GM12873 (cell line): ENCODE measurements around the gene ZNF32.

ENCODE experiments used
- TF ChIP-seq, protein P1 (sequence below): IDR thresholded peaks from 2 replicates; pipeline ENCODE4 v1.5.1; 2012; ENCODE audit warnings: low read depth, mild to moderate bottlenecking, moderate library complexity, low read length, control low read depth; ENCODE audit not compliant: insufficient read depth; ENCODE audit errors: missing control alignments

Gene ZNF32

DNA sequence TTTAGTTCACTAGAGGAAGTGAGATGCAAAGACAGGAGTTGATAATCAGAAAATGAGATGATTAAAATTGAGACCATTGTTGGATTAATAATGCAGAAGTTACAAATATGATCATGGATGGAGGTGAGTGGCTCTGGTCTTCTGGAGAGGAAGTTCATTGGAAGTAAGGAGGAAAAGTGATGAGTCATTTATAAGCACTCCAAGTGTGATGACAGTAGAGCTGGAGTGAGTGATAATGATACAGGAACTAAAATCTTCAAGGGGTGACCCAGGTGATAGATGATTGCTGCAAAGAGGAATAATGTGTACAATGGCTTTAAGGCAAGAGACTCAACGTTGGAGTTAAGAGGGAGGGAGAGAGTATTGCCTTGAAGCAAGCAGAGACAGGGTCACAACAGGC, 20.7 kb downstream of the ZNF32 start:
- TF ChIP-seq, protein P1, sequence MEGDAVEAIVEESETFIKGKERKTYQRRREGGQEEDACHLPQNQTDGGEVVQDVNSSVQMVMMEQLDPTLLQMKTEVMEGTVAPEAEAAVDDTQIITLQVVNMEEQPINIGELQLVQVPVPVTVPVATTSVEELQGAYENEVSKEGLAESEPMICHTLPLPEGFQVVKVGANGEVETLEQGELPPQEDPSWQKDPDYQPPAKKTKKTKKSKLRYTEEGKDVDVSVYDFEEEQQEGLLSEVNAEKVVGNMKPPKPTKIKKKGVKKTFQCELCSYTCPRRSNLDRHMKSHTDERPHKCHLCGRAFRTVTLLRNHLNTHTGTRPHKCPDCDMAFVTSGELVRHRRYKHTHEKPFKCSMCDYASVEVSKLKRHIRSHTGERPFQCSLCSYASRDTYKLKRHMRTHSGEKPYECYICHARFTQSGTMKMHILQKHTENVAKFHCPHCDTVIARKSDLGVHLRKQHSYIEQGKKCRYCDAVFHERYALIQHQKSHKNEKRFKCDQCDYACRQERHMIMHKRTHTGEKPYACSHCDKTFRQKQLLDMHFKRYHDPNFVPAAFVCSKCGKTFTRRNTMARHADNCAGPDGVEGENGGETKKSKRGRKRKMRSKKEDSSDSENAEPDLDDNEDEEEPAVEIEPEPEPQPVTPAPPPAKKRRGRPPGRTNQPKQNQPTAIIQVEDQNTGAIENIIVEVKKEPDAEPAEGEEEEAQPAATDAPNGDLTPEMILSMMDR: no peak

DNA sequence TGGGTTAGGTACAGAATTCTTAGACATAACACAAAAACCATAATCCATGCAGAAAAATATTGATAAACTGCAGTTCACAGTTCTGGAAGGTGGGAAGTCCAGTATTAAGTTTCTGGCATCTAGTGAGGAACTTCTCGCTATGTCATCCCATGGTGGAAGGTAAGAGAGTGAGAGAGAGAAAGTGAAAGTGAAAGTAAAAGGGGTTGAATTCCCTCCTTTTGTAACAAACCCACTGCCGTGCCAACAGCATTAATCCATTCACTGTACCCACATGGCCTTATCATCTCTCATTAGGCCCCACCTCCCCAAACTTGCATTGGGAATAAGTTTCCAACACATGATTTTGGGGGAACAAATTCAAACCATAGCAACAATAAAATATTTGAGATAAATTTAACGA, 25.3 kb downstream of the ZNF32 start:
- TF ChIP-seq, protein P1: no peak

DNA sequence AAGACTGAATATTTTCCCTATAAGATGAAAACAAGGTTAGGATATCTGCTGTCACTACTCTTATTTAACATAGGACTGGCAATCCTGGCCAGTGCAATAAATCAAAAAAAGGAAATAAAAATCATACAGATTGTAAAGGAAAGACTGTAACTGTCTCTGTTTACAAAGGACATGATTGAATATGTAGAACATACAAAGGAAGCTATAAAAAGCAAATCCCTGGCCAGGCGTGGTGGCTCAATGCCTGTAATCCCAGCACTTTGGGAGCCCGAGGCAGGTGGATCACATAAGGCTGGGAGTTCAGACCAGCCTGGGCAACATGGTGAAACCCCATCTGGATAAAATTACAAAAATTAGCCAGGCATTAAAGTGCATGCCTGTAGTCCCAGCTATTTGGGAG, 26.6 kb downstream of the ZNF32 start:
- TF ChIP-seq, protein P1: no peak

DNA sequence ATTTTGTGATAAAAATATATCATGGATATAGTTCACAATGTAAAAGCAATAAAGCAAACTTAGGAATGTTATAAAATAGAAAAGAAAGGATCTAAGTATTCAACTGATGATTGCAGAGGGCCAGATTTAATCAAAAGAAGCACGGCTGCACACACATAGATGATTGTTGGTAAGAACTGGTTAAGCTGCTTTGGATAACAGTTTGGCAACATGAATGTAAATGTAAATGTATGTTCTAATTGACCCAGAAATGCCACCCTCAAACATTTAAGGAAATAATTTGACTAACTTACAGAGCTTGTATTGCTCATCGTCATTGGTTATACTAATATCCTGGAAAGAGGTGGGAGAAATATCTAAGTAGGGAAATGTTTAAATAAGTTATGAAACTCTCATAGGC, 29.3 kb downstream of the ZNF32 start:
- TF ChIP-seq, protein P1: no peak

DNA sequence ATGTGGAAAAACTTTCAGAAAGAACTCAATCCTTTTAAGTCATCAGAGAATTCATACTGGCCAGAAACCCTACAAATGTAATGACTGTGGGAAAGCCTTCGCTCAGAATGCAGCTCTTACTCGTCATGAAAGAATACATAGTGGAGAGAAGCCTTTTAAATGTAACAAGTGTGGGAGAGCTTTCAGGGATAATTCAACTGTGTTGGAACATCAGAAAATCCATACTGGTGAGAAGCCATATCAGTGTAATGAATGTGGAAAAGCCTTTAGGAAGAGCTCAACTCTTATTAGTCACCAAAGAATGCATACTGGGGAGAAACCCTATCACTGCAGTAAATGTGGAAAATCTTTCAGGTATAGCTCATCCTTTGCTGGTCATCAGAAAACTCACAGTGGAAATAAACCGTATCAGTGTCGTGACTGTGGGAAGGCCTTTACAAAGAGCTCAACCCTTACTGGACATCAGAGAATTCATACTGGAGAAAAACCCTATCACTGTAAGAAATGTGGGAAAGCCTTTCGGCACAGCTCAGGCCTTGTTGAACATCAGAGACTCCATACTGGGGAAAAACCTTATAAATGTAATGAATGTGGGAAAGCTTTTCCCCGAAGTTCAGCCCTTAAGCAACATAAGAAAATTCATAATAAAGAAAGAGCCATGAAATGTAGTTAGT, 31.8 kb downstream of the ZNF32 start:
- TF ChIP-seq, protein P1: no peak

DNA sequence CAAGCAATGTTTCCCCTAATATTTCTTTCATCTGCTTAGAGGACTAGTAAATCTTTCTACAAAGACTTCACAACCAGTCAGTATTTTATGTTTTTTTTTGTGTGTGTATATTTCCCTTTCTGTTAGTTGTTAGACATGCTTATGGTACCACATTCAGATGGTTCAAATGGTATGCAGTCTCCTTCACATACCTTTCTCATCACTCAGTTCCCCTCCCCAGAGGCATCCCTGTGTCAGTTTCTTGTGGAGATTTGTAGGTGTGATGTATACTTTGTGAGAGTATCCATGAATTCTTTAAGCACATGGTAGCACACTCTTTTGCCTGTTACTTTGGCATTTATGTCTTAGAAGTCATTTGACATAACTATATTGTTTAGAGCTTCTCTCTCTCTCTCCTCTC, 38.0 kb downstream of the ZNF32 start:
- TF ChIP-seq, protein P1: no peak

DNA sequence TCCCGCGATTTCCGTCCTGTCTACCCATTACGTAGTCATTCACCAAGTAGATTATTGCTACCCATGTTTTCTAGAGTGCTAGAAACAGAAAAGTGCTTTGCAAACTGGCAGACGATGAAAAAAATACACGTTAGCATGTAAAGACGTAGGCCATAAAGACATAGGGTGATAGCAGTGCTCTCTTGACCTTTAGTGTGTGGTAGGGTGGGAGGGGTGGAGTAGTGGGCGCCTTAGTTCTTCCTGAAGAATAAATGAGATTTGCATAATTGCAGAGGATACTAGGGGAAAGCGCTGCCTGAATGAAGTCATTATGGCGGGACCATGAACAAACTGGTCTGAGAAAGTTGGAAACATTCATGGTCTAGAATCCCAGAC, 41.5 kb downstream of the ZNF32 start:
- TF ChIP-seq, protein P1: no peak
